Caco-2 (cell line): ENCODE data around the gene ZSWIM5. TPM values are rescaled to one million over a fixed set of nuclear protein-coding genes. Genes with fewer than 3 reads are reported as not detected.

Source experiments
- BruUV-seq: library from RNA; stranded (reverse); fragments of 400-500 nt; replicated peaks from 2 replicates; lab custom pipeline; 2021; lab: Mats Ljungman, UMichigan
- CTCF ChIA-PET: fragments of 300-600 bp; sonication (Branson Sonifier 250); formaldehyde crosslinking; loops from one replicate; lab custom pipeline; 2022; ENCODE audit warnings: antibody characterized with exemption; lab: Charles Lee
- POLR2A ChIA-PET: fragments of 300-600 bp; sonication (Branson Sonifier 250); formaldehyde crosslinking; loops from one replicate; lab custom pipeline; 2022; ENCODE audit warnings: antibody characterized with exemption; lab: Charles Lee
- DNase-seq, 2 experiments: peaks; one replicate each; pipeline versions ENCODE4 v3.0.0 to v3.0.0-alpha.2; 2020 to 2022
- H3K27me3 ChIP-seq: replicated peaks from 2 replicates; pipeline ENCODE4 v1.6.0; 2011; ENCODE audit warnings: low read length; ENCODE audit not compliant: control insufficient read depth, insufficient read depth
- H3K36me3 ChIP-seq: 2 replicates; pipeline ENCODE4 v1.5.1; 2011; ENCODE audit warnings: low read length; ENCODE audit not compliant: control insufficient read depth, insufficient read depth
- H3K4me1 ChIP-seq: fragments of 250-450 bp; sonication (Bioruptor Pico); 2 replicates; pipeline ENCODE4 v1.5.1; 2020; ENCODE audit warnings: mild to moderate bottlenecking
- H3K4me3 ChIP-seq: 2 replicates; pipeline ENCODE4 v1.5.1; 2011; ENCODE audit warnings: low read depth, mild to moderate bottlenecking, control low read depth, low read length
- H3K9me3 ChIP-seq: fragments of 250-450 bp; sonication (Bioruptor Pico); 2 replicates; pipeline ENCODE4 v1.5.1; 2020; ENCODE audit warnings: mild to moderate bottlenecking, moderate library complexity
- H3K27ac Mint-ChIP-seq: one replicate; pipeline ENCODE4 v1.8.0; 2022; ENCODE audit warnings: mixed read lengths; ENCODE audit not compliant: unreplicated experiment
- H3K27me3 Mint-ChIP-seq: one replicate; pipeline ENCODE4 v1.8.0; 2022; ENCODE audit warnings: mixed read lengths; ENCODE audit not compliant: insufficient read depth, unreplicated experiment
- H3K36me3 Mint-ChIP-seq: one replicate; pipeline ENCODE4 v1.8.0; 2022; ENCODE audit warnings: mild to moderate bottlenecking, mixed read lengths; ENCODE audit not compliant: insufficient read depth, unreplicated experiment
- H3K4me1 Mint-ChIP-seq: one replicate; pipeline ENCODE4 v1.8.0; 2022; ENCODE audit warnings: low read depth, mixed read lengths; ENCODE audit not compliant: unreplicated experiment
- H3K4me3 Mint-ChIP-seq: one replicate; pipeline ENCODE4 v1.8.0; 2022; ENCODE audit warnings: mild to moderate bottlenecking, moderate library complexity, mixed read lengths; ENCODE audit not compliant: unreplicated experiment
- H3K9me3 Mint-ChIP-seq: one replicate; pipeline ENCODE4 v1.8.0; 2022; ENCODE audit warnings: mixed read lengths; ENCODE audit not compliant: unreplicated experiment
- intact Hi-C: fragments of 100-400 bp; cut with micrococcal nuclease; formaldehyde crosslinking; loops from one replicate; pipeline ENCODE4 v1.10.0; 2022; ENCODE audit not compliant: unreplicated experiment
- total RNA-seq: library from RNA; stranded (reverse); gene quantifications from 2 replicates; pipeline ENCODE4 v1.2.3, GENCODE V29; 2022
- TF ChIP-seq, protein P1 (sequence below), 2 experiments: fragments of 200-600 bp in 1 of 2; IDR thresholded peaks; 1 replicate in 1 of 2; 2 replicates in 1 of 2; pipeline versions ENCODE4 v1.5.1 to v1.8.0; 2011 to 2022; ENCODE audit warnings: antibody characterized with exemption in 1 of 2, control low read depth in 1 of 2, inconsistent platforms in 1 of 2, low read depth in 1 of 2, low read length in 1 of 2, mild to moderate bottlenecking in 1 of 2, moderate library complexity in 1 of 2; ENCODE audit not compliant: insufficient read depth in 1 of 2, severe bottlenecking in 1 of 2, unreplicated experiment in 1 of 2

ZSWIM5 gene
- total RNA-seq, 1 experiment from 2014 or later = 0.54 TPM

DNA sequence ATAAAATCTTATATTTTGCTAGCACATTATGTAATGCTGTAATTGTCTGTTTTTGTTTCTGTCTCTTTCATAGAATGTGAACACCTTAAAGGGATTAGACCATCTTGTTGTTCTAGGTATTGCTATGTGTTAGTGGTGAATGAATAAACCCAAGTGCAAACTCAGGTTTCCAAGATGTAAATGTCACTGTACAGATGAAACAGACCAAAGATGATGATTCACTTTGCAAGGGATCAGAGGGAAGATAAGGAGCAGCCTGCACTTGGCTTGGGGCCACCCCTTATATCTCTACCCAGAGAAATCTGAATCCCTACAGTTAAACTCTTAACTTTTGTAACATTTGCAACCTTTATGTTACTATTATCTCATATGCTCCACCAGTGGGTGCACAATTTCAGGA is 168.9 kb downstream of the ZSWIM5 start:
- no peaks in the 10 kb centered on the region for H3K36me3 Mint-ChIP-seq
- no peaks in the 10 kb centered on the region for H3K27me3 Mint-ChIP-seq
- H3K4me3 ChIP-seq = no peak overlapping the region
- intact Hi-C loops = no loop called here
- H3K4me1 ChIP-seq = no peaks in the 10 kb centered on the region
- ChIA-PET POLR2A (no interaction called here), CTCF (no interaction called here)
- H3K9me3 ChIP-seq = no peaks in the 10 kb centered on the region
- BruUV-seq = no TSS peak
- no peaks in the 10 kb centered on the region for H3K9me3 Mint-ChIP-seq
- no peaks in the 10 kb centered on the region for H3K4me1 Mint-ChIP-seq
- TF ChIP-seq, protein P1, sequence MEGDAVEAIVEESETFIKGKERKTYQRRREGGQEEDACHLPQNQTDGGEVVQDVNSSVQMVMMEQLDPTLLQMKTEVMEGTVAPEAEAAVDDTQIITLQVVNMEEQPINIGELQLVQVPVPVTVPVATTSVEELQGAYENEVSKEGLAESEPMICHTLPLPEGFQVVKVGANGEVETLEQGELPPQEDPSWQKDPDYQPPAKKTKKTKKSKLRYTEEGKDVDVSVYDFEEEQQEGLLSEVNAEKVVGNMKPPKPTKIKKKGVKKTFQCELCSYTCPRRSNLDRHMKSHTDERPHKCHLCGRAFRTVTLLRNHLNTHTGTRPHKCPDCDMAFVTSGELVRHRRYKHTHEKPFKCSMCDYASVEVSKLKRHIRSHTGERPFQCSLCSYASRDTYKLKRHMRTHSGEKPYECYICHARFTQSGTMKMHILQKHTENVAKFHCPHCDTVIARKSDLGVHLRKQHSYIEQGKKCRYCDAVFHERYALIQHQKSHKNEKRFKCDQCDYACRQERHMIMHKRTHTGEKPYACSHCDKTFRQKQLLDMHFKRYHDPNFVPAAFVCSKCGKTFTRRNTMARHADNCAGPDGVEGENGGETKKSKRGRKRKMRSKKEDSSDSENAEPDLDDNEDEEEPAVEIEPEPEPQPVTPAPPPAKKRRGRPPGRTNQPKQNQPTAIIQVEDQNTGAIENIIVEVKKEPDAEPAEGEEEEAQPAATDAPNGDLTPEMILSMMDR (IDR thresholded peaks at IDR 0.05; ENCODE audit: insufficient read depth in 1 of 2, low read depth in 1 of 2, low read length in 1 of 2, severe bottlenecking in 1 of 2, unreplicated experiment in 1 of 2) = no peak
- H3K27me3 ChIP-seq = no peaks in the 10 kb centered on the region
- DNase-seq = no peak
- H3K4me3 Mint-ChIP-seq = no peak overlapping the region
- no peak overlapping the region for H3K27ac Mint-ChIP-seq
- H3K36me3 ChIP-seq = no peaks in the 10 kb centered on the region

GRCh38 chr1:45035631-45036301 is 170.6 kb downstream of the ZSWIM5 start:
- Mint-ChIP-seq H3K27me3 (no peaks in the 10 kb centered on the region), H3K4me3 (no peak overlapping the region), H3K4me1 (no peaks in the 10 kb centered on the region), H3K36me3 (no peaks in the 10 kb centered on the region), H3K27ac (no peak overlapping the region), H3K9me3 (no peaks in the 10 kb centered on the region)
- intact Hi-C loops = no loop called here
- H3K4me1 ChIP-seq = no peaks in the 10 kb centered on the region
- no peaks in the 10 kb centered on the region for H3K27me3 ChIP-seq
- CTCF ChIA-PET = no interaction called here
- no TSS peak for BruUV-seq
- H3K4me3 ChIP-seq = no peak overlapping the region
- DNase-seq = no peak
- H3K36me3 ChIP-seq = no peaks in the 10 kb centered on the region
- TF ChIP-seq, protein P1 (IDR thresholded peaks at IDR 0.05; ENCODE audit: insufficient read depth in 1 of 2, low read depth in 1 of 2, low read length in 1 of 2, severe bottlenecking in 1 of 2, unreplicated experiment in 1 of 2) = no peak
- POLR2A ChIA-PET = no interaction called here
- H3K9me3 ChIP-seq = no peaks in the 10 kb centered on the region

- no peak for DNase-seq
- Mint-ChIP-seq H3K4me1 (no peaks in the 10 kb centered on the region), H3K27ac (no peak overlapping the region), H3K27me3 (no peaks in the 10 kb centered on the region), H3K4me3 (no peak overlapping the region), H3K9me3 (no peaks in the 10 kb centered on the region), H3K36me3 (no peaks in the 10 kb centered on the region)
- TF ChIP-seq, protein P1 (IDR thresholded peaks at IDR 0.05; ENCODE audit: insufficient read depth in 1 of 2, low read depth in 1 of 2, low read length in 1 of 2, severe bottlenecking in 1 of 2, unreplicated experiment in 1 of 2) = no peak
- H3K9me3 ChIP-seq = no peaks in the 10 kb centered on the region
- no peaks in the 10 kb centered on the region for H3K36me3 ChIP-seq
- POLR2A ChIA-PET = interaction anchor here (0.5 to 0.6 kb wide), 2 partner anchors 59 to 157 kb away, joined by 3 to 13 read pairs; no protein-coding TSS in a partner anchor
- intact Hi-C loops = no loop called here
- CTCF ChIA-PET = interaction anchor here (1.1 kb wide), 1 partner anchor 15 kb away, joined by 5 read pairs; no protein-coding TSS in a partner anchor
- no peak overlapping the region for H3K4me3 ChIP-seq
- no TSS peak for BruUV-seq
- H3K27me3 ChIP-seq = no peaks in the 10 kb centered on the region
- no peaks in the 10 kb centered on the region for H3K4me1 ChIP-seq
Measured at GRCh38 chr1:45033356-45033755, 173.0 kb downstream of the ZSWIM5 start.
